Measurements from ENCODE around the gene PIP5K1C. TPM values are rescaled to one million over a fixed set of nuclear protein-coding genes. Genes with fewer than 3 reads are reported as not detected.

Gene PIP5K1C
- total RNA-seq, 1 experiment from 2014 or later: 34.0 TPM

DNA sequence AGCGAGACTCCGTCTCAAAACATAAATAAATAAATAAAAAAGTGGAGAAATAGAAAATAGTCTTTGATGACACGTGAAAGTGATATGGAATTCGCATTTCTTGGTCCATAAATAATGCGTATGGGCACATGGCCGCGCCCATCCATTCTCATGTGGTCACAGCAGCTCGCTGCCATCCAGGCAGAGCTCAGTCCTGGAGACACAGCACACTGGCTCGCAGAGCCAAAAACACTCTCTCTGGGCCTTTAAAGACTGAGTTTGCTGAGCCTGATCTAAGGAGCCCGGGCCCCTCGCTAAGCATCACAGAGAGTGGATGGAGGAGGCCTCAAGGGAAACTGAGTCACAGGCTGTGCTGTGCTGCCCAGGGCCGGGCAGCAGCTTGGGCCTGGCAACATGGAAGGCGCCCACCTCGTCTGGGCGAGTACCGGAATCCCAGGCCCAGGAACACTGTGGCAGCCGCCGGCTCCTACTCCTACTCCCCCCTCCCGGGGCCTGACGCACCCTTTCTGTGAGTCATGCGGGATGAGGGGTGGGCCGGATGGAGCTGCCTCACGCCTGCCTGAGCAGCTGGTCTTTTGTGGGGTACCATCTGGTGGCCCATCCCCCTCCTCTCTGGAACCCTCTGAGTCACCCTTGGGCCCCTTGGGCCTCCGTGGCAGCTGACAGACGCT is 44.7 kb downstream of the PIP5K1C start (continued):
- TF ChIP-seq TCF7 (CRISPR knock-in tag; IDR thresholded peaks at IDR 0.05; ENCODE audit: low read depth): no peak

DNA sequence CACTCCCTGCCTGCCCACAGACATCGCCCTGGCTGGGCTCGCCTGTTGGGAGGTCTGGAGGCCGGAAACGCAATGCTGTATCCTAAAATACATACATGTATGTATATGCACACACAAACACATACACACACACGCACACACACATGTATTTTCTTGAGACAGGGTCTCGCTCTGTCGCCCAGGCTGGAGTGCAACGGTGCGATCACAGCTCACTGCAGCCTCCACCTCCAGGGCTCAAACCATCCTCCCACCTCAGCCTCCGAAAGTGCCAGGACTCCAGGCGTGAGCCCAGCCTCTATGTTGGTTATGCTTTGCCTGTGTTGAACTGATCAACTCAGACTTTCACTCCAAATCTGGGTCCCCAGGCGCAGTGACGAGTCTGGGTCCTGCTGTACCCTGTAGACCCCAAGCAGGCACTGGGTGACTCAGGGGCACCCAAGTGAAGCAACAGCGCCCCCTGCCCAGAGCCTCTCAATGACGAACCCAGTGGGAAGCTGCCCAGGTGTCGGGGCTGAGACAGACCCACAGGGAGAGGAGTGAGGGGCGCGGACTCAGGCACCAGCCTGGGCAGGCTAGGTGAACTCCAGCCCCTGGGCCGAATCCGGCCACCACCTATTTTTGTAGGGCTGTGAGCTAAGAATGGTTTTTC is 46.3 kb downstream of the PIP5K1C start:
- no peak for TF ChIP-seq SMAD3 (CRISPR knock-in tag; IDR thresholded peaks at IDR 0.05; ENCODE audit: borderline replicate concordance)
- TF ChIP-seq ZNF423 (CRISPR knock-in tag; IDR thresholded peaks at IDR 0.05): 0 out of 2 replicates have a peak, but pooled peaks have one; percentile 17
- TF ChIP-seq, protein P1, sequence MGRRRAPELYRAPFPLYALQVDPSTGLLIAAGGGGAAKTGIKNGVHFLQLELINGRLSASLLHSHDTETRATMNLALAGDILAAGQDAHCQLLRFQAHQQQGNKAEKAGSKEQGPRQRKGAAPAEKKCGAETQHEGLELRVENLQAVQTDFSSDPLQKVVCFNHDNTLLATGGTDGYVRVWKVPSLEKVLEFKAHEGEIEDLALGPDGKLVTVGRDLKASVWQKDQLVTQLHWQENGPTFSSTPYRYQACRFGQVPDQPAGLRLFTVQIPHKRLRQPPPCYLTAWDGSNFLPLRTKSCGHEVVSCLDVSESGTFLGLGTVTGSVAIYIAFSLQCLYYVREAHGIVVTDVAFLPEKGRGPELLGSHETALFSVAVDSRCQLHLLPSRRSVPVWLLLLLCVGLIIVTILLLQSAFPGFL (CRISPR knock-in tag; IDR thresholded peaks at IDR 0.05; ENCODE audit: borderline replicate concordance): no peak
- no peak for TF ChIP-seq ZNF396 (CRISPR knock-in tag; IDR thresholded peaks at IDR 0.05; ENCODE audit: borderline replicate concordance)
- TF ChIP-seq EMX1 (CRISPR knock-in tag; IDR thresholded peaks at IDR 0.05): no peak
- TF ChIP-seq GABPB1 (CRISPR knock-in tag; IDR thresholded peaks at IDR 0.05): no peak
- TF ChIP-seq PRRX2 (CRISPR knock-in tag; IDR thresholded peaks at IDR 0.05): no peak
- TF ChIP-seq FOXK1 (CRISPR knock-in tag; IDR thresholded peaks at IDR 0.05): no peak
- peak; percentile 64; the same call in 1 of the 2 replicates for TF ChIP-seq ZNF121 (CRISPR knock-in tag; IDR thresholded peaks at IDR 0.05)
- TF ChIP-seq, protein P2, sequence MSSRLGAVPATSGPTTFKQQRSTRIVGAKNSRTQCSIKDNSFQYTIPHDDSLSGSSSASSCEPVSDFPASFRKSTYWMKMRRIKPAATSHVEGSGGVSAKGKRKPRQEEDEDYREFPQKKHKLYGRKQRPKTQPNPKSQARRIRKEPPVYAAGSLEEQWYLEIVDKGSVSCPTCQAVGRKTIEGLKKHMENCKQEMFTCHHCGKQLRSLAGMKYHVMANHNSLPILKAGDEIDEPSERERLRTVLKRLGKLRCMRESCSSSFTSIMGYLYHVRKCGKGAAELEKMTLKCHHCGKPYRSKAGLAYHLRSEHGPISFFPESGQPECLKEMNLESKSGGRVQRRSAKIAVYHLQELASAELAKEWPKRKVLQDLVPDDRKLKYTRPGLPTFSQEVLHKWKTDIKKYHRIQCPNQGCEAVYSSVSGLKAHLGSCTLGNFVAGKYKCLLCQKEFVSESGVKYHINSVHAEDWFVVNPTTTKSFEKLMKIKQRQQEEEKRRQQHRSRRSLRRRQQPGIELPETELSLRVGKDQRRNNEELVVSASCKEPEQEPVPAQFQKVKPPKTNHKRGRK (CRISPR knock-in tag; IDR thresholded peaks at IDR 0.05; ENCODE audit: borderline replicate concordance): no peak
- Mint-ChIP-seq H3K4me3 (no peak overlapping the region), H3K9me3 (no peaks in the 10 kb centered on the region), H3K27me3 (ENCODE audit: low read depth) (no peaks in the 10 kb centered on the region), H3K4me1 (no peaks in the 10 kb centered on the region), H3K36me3 (peaks cover 12% of the 10 kb centered on the region), H3K27ac (no peak overlapping the region)
- CTCF ChIA-PET: interaction anchor here (0.6 to 1.3 kb wide), 19 partner anchors 10 to 136 kb away, joined by 3 to 8 read pairs (median 4); partner anchors contain the start of gene GIPC3
- POLR2A ChIA-PET: no interaction called here
- peak; percentile 60 for DNase-seq (ENCODE audit: low spot score)
- peak; percentile 38; the same call in 1 of the 2 replicates for ATAC-seq

DNA sequence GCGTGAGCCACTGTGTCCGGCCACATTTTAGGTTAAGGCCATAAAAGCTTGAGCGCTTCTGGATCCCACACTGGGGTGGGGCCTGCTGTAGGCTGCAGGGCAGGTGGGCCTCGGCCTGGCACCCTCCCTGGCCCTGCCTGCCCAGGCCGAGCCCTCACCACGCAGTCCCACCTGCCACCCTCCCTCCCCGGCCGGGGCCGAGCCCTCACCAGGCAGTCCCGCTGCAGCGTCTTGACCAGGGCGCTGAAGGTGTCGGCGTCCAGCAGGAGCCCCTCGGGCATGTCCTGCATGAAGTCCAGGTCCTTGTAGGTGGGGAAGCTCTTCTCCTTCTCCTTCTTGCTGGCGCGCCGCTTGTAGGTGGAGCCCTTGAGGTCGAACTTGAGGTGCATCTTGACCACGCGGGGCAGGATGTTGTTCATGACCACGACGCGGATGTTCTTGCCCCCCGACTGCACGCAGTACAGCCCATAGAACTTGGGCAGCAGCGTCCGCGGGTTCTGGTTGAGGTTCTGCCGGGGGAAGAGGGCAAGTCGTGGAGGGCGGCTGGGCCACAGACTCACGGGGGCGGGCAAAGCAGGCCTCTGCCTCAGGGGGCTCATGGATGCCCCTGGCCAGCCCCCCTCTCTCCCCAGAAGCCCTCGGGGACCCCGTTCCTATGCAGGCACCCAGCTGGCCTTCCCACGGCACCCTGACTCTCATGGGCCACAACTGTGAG is 47.0 kb downstream of the PIP5K1C start:
- no peak for ATAC-seq
- DNase-seq (ENCODE audit: low spot score): no peak
- ChIA-PET CTCF (interaction anchor here (0.6 to 1.3 kb wide), 5 partner anchors 20 to 148 kb away, joined by 3 to 8 read pairs (median 4); no protein-coding TSS in a partner anchor), POLR2A (no interaction called here)
- H3K36me3 Mint-ChIP-seq: peaks cover 12% of the 10 kb centered on the region
- H3K9me3 Mint-ChIP-seq: no peaks in the 10 kb centered on the region
- H3K27ac Mint-ChIP-seq: no peak overlapping the region
- H3K4me3 Mint-ChIP-seq: no peak overlapping the region
- no peaks in the 10 kb centered on the region for H3K27me3 Mint-ChIP-seq (ENCODE audit: low read depth)
- H3K4me1 Mint-ChIP-seq: no peaks in the 10 kb centered on the region
- TF ChIP-seq PRRX2 (CRISPR knock-in tag; IDR thresholded peaks at IDR 0.05) (no peak), ZBTB21 (CRISPR knock-in tag; IDR thresholded peaks at IDR 0.05; ENCODE audit: borderline replicate concordance) (no peak), MYBL2 (CRISPR knock-in tag; IDR thresholded peaks at IDR 0.05) (no peak), FOXP1 (CRISPR knock-in tag; IDR thresholded peaks at IDR 0.05; ENCODE audit: borderline replicate concordance) (no peak), FOXK1 (CRISPR knock-in tag; IDR thresholded peaks at IDR 0.05) (no peak), RORB (CRISPR knock-in tag; IDR thresholded peaks at IDR 0.05) (no peak), SMAD4 (CRISPR knock-in tag; IDR thresholded peaks at IDR 0.05) (no peak)
- TF ChIP-seq, protein P3, sequence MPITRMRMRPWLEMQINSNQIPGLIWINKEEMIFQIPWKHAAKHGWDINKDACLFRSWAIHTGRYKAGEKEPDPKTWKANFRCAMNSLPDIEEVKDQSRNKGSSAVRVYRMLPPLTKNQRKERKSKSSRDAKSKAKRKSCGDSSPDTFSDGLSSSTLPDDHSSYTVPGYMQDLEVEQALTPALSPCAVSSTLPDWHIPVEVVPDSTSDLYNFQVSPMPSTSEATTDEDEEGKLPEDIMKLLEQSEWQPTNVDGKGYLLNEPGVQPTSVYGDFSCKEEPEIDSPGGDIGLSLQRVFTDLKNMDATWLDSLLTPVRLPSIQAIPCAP (CRISPR knock-in tag; IDR thresholded peaks at IDR 0.05): no peak
- TF ChIP-seq, protein P4, sequence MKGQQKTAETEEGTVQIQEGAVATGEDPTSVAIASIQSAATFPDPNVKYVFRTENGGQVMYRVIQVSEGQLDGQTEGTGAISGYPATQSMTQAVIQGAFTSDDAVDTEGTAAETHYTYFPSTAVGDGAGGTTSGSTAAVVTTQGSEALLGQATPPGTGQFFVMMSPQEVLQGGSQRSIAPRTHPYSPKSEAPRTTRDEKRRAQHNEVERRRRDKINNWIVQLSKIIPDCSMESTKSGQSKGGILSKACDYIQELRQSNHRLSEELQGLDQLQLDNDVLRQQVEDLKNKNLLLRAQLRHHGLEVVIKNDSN (CRISPR knock-in tag; IDR thresholded peaks at IDR 0.05): no peak
- TF ChIP-seq, protein P5, sequence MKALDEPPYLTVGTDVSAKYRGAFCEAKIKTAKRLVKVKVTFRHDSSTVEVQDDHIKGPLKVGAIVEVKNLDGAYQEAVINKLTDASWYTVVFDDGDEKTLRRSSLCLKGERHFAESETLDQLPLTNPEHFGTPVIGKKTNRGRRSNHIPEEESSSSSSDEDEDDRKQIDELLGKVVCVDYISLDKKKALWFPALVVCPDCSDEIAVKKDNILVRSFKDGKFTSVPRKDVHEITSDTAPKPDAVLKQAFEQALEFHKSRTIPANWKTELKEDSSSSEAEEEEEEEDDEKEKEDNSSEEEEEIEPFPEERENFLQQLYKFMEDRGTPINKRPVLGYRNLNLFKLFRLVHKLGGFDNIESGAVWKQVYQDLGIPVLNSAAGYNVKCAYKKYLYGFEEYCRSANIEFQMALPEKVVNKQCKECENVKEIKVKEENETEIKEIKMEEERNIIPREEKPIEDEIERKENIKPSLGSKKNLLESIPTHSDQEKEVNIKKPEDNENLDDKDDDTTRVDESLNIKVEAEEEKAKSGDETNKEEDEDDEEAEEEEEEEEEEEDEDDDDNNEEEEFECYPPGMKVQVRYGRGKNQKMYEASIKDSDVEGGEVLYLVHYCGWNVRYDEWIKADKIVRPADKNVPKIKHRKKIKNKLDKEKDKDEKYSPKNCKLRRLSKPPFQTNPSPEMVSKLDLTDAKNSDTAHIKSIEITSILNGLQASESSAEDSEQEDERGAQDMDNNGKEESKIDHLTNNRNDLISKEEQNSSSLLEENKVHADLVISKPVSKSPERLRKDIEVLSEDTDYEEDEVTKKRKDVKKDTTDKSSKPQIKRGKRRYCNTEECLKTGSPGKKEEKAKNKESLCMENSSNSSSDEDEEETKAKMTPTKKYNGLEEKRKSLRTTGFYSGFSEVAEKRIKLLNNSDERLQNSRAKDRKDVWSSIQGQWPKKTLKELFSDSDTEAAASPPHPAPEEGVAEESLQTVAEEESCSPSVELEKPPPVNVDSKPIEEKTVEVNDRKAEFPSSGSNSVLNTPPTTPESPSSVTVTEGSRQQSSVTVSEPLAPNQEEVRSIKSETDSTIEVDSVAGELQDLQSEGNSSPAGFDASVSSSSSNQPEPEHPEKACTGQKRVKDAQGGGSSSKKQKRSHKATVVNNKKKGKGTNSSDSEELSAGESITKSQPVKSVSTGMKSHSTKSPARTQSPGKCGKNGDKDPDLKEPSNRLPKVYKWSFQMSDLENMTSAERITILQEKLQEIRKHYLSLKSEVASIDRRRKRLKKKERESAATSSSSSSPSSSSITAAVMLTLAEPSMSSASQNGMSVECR (CRISPR knock-in tag; IDR thresholded peaks at IDR 0.05; ENCODE audit: borderline replicate concordance): no peak
